Thoracic aorta (tissue), 2 donors: ENCODE results near the gene IDI1. TPM values are rescaled to one million over a fixed set of nuclear protein-coding genes. Genes with fewer than 3 reads are reported as not detected.

Experiments used
- ATAC-seq: fragments of 150-250 bp; one replicate; pipeline ENCODE4 v1.8.0; 2017; ENCODE audit warnings: low read depth; ENCODE audit not compliant: insufficient number of reproducible peaks, low FRiP score
- DNase-seq: peaks from one replicate; pipeline ENCODE4 v3.0.0-alpha.2; 2020; ENCODE audit warnings: low spot score
- H3K27ac ChIP-seq, 2 donors: fragments of 200-600 bp; sonication (generic); 1 replicate in 1 of 2; 2 replicates in 1 of 2; pipeline ENCODE4 v1.5.1; 2016; ENCODE audit warnings: mild to moderate bottlenecking in 2 of 2, moderate library complexity in 2 of 2
- H3K27me3 ChIP-seq: fragments of 200-600 bp; sonication (generic); replicated peaks from 2 replicates; pipeline ENCODE4 v1.6.0; 2016; ENCODE audit warnings: mild to moderate bottlenecking; ENCODE audit not compliant: insufficient read depth
- H3K36me3 ChIP-seq: fragments of 200-600 bp; sonication (generic); one replicate; pipeline ENCODE4 v1.5.1; 2016
- H3K4me1 ChIP-seq, 2 donors: fragments of 200-600 bp; sonication (generic); 1 replicate in 1 of 2; 2 replicates in 1 of 2; pipeline versions ENCODE4 v1.5.1 to v1.6.0; 2016; ENCODE audit warnings: low read depth in 2 of 2, mild to moderate bottlenecking in 1 of 2; ENCODE audit not compliant: control insufficient read depth in 1 of 2
- H3K4me3 ChIP-seq: fragments of 200-600 bp; sonication (generic); 2 replicates; pipeline ENCODE4 v1.5.1; 2016; ENCODE audit warnings: mild to moderate bottlenecking
- H3K9me3 ChIP-seq: fragments of 200-600 bp; sonication (generic); 2 replicates; pipeline ENCODE4 v1.5.1; 2016
- total RNA-seq, 2 donors: library from RNA; depleted of rRNA; stranded (reverse); fragments of >200 nt; gene quantifications; one replicate each; pipeline versions ENCODE4 v1.1.0 to v1.2.3, GENCODE V29; 2016
- TF ChIP-seq, protein P1 (sequence below): fragments of 200-600 bp; sonication (generic); IDR thresholded peaks from one replicate; pipeline ENCODE4 v1.5.1; 2019; ENCODE audit warnings: antibody characterized with exemption

The IDI1 gene
- total RNA-seq, 2 donors from 2014 or later = 19.2 to 26.7 TPM

DNA sequence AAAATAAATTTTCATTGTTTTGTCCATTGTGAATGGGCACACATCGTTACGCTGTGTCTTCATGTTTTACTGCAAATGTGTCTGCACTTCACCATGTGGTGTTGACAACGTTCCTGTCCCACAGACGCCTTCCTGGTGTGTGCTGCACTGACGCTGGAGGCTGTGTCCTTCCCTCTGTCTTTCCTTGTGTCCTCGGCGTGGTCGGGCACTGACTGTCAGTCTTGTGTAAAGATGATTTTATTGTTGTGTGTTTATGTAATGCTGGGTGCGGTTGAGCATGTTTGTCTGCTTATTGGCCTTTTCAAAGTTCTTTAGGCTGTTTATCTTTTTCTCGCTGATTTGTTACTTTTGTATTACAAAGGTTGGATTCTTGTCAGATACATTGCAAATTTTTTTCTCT lies 41.3 kb downstream of the IDI1 start:
- DNase-seq = no peak
- Histone ChIP-seq H3K36me3 (peaks cover 82% of the 10 kb centered on the region), H3K27me3 (no peaks in the 10 kb centered on the region), H3K9me3 (no peaks in the 10 kb centered on the region), H3K4me1 (no peaks in the 10 kb centered on the region), H3K27ac (no peak overlapping the region), H3K4me3 (no peak overlapping the region)
- TF ChIP-seq, protein P1, sequence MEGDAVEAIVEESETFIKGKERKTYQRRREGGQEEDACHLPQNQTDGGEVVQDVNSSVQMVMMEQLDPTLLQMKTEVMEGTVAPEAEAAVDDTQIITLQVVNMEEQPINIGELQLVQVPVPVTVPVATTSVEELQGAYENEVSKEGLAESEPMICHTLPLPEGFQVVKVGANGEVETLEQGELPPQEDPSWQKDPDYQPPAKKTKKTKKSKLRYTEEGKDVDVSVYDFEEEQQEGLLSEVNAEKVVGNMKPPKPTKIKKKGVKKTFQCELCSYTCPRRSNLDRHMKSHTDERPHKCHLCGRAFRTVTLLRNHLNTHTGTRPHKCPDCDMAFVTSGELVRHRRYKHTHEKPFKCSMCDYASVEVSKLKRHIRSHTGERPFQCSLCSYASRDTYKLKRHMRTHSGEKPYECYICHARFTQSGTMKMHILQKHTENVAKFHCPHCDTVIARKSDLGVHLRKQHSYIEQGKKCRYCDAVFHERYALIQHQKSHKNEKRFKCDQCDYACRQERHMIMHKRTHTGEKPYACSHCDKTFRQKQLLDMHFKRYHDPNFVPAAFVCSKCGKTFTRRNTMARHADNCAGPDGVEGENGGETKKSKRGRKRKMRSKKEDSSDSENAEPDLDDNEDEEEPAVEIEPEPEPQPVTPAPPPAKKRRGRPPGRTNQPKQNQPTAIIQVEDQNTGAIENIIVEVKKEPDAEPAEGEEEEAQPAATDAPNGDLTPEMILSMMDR = no peak
- no peak for ATAC-seq

DNA sequence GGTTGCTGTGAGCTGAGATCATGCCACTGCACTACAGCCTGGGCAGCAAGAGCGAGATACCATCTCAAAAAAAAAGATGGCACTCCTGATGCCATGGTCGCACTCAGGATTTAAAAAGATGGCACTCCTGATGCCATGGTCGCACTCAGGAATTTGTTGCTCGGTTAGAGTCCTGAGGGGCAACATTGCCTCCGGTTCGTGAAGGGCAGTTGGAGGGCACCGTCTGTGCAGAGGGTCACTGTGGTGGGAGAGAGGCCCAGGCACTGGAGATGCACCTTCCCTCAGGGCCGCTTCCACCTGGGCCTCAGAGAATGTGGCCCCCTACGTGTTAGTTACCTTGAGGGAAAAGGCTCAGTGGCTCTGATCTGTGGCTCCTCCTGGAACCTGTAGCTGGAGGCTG lies 42.3 kb downstream of the IDI1 start:
- no peak overlapping the region for H3K4me3 ChIP-seq
- DNase-seq (no peak), ATAC-seq (no peak)
- TF ChIP-seq, protein P1 = no peak
- H3K27me3 ChIP-seq = no peaks in the 10 kb centered on the region
- no peak overlapping the region for H3K27ac ChIP-seq
- H3K4me1 ChIP-seq = no peaks in the 10 kb centered on the region
- H3K9me3 ChIP-seq = peaks cover 7% of the 10 kb centered on the region
- peaks cover 81% of the 10 kb centered on the region for H3K36me3 ChIP-seq

DNA sequence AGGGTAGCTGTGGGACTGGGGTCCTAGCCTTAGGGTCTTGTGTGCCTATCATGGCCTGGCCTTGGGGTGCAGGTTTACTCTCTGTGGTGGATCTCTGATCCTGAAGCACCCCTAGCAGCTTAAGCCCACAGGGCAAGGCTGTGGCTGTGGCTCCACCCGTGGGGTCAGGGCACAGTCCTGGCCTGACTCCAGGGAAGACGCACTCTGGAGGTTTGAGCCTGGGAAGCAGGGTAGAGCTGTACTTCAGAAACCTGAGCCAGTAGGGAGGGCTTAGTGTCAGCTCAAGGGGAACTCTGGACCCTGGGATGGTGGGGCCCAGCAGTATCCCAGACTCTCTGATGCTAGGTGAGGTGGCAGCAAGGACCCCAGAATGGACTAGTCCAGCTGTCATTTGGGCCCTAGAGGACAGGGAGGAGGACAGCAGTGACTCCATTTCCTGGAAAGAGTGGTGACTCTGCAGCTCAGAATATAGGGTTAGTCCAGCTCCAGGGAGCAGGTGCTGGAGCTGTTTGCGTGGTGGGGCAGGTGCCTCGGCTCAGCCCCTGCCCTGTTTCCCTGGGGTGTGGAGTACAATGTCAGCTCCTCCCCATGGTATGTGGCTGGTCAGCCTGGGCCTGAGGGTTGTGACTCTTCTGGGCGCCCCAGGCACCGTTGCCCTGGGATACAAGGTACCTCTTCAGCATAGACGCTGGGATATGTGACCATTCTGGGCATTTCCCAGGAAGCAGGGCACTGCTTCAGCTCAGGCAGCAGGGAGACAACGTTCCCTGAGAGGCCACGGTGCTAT lies 44.8 kb downstream of the IDI1 start:
- H3K4me1 ChIP-seq = no peaks in the 10 kb centered on the region
- peaks cover 84% of the 10 kb centered on the region for H3K36me3 ChIP-seq
- no peak overlapping the region for H3K27ac ChIP-seq
- peaks cover 7% of the 10 kb centered on the region for H3K9me3 ChIP-seq
- ATAC-seq (no peak), DNase-seq (no peak)
- H3K4me3 ChIP-seq = no peak overlapping the region
- TF ChIP-seq, protein P1 = no peak
- H3K27me3 ChIP-seq = no peaks in the 10 kb centered on the region

DNA sequence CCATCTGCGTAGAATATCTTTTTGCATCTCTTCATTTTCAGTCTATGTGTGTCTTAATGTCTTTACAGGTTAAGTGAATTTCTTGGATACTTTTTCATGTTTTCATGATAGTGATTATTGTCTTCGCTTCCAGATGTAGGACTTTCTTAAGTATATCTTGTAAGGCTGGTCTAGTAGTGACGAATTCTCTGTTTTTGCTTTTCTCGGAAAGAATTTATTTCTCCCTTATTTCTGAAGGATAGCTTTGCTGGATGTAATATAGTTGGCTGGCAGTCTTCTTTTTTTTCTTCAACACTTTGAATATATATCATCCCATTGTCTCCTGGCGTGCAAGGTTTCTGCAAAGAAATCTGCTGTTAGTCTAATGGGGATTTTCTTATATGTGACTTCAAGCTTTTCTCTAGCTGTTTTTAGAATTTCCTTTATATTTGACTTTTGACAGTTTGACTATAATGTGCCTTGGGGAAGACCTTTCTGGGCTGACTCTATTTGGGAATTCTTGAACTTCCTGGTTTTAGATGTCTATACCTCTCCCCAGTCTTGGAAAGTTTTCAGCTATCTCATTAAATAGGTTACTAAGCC lies 46.4 kb downstream of the IDI1 start:
- H3K27ac ChIP-seq = no peak overlapping the region
- peaks cover 88% of the 10 kb centered on the region for H3K36me3 ChIP-seq
- H3K9me3 ChIP-seq = peaks cover 7% of the 10 kb centered on the region
- no peak for ATAC-seq
- H3K27me3 ChIP-seq = no peaks in the 10 kb centered on the region
- no peak for DNase-seq
- no peak overlapping the region for H3K4me3 ChIP-seq
- no peaks in the 10 kb centered on the region for H3K4me1 ChIP-seq
- TF ChIP-seq, protein P1 = no peak

DNA sequence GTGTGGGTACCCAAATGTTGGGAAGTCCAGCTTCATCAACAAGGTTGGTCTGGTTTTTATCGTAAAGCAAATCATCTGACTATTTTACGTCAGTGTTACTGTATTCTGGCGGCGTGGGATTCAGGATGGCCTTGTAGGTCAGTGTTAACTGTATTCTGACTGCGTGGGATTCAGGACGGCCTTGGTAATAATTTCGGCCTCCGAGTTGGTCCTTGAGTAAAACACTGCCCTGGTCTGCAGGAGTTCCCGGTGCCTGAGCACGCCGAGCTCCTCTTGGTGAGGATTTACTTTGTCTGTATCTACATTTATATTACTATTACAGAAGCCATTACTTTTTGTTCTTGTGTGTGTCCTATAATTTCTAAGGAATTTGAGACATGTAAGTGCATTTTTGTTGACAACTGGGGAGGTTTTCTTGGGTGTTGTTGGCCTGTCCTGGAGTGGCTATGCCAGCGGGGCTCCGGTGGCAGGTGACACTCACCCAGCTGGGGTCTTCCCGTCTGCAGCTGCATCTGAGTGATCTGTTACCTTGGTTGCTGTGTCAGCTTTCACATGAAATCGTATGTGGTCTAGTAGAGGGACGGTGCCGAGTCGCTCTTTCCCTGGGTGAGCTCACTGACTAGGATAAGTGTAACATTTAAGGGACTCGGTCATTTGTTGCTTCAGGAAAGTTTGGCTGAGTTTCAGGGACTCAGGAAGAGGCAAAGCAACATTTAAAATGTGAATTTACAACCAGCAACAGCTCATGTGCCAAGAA lies 51.5 kb downstream of the IDI1 start:
- H3K36me3 ChIP-seq = peaks cover 76% of the 10 kb centered on the region
- no peak for ATAC-seq
- no peak for DNase-seq
- no peak overlapping the region for H3K27ac ChIP-seq
- no peaks in the 10 kb centered on the region for H3K27me3 ChIP-seq
- peaks cover 6% of the 10 kb centered on the region for H3K9me3 ChIP-seq
- no peak overlapping the region for H3K4me3 ChIP-seq
- TF ChIP-seq, protein P1 = no peak
- no peaks in the 10 kb centered on the region for H3K4me1 ChIP-seq
